Astrocyte (in vitro differentiated cells and primary cell): ENCODE measurements around the gene COL26A1. TPM values are rescaled to one million over a fixed set of nuclear protein-coding genes. Genes with fewer than 3 reads are reported as not detected.
A peak's percentile ranks its signal among the peaks of the same experiment; 100 is the strongest.

Source experiments
- DNase-seq: peaks from one replicate; pipeline ENCODE4 v3.0.0-alpha.2; 2010; ENCODE audit warnings: low read depth
- FAIRE-seq: peaks from 2 replicates; lab custom pipeline; 2011; peaks lifted over from hg19 to GRCh38; lab: Jason Lieb, UNC
- H2AFZ ChIP-seq: 2 replicates; pipeline ENCODE4 v1.6.0; 2012; ENCODE audit warnings: low read depth, low read length, inconsistent platforms
- H3K27ac ChIP-seq: 2 replicates; pipeline ENCODE4 v1.5.1; 2011; ENCODE audit warnings: low read depth, low read length, inconsistent platforms
- H3K27me3 ChIP-seq: 2 replicates; pipeline ENCODE4 v1.6.0; 2011; ENCODE audit warnings: low read length, inconsistent platforms; ENCODE audit not compliant: insufficient read depth
- H3K36me3 ChIP-seq: 2 replicates; pipeline ENCODE4 v1.5.1; 2011; ENCODE audit warnings: low read length, inconsistent platforms; ENCODE audit not compliant: insufficient read depth
- H3K4me1 ChIP-seq: 2 replicates; pipeline ENCODE4 v1.5.1; 2011; ENCODE audit warnings: low read length, inconsistent platforms; ENCODE audit not compliant: insufficient read depth
- H3K4me2 ChIP-seq: 2 replicates; pipeline ENCODE4 v1.6.0; 2012; ENCODE audit warnings: low read length, inconsistent platforms
- H3K4me3 ChIP-seq: 2 replicates; pipeline ENCODE4 v1.5.1; 2011; ENCODE audit warnings: low read depth, mild to moderate bottlenecking, low read length, inconsistent platforms; ENCODE audit not compliant: insufficient read depth
- H3K79me2 ChIP-seq: 2 replicates; pipeline ENCODE4 v1.6.0; 2012; ENCODE audit warnings: mild to moderate bottlenecking, low read length, inconsistent platforms; ENCODE audit not compliant: insufficient read depth
- H3K9ac ChIP-seq: 2 replicates; pipeline ENCODE4 v1.6.0; 2012; ENCODE audit warnings: mild to moderate bottlenecking, low read length, inconsistent platforms
- H3K9me3 ChIP-seq: 2 replicates; pipeline ENCODE4 v1.5.1; 2012; ENCODE audit warnings: low read depth, mild to moderate bottlenecking, low read length, inconsistent platforms; ENCODE audit not compliant: insufficient read depth
- H4K20me1 ChIP-seq: 2 replicates; pipeline ENCODE4 v1.6.0; 2012; ENCODE audit warnings: low read length, inconsistent platforms; ENCODE audit not compliant: insufficient read depth
- H3K27ac Mint-ChIP-seq: one replicate; pipeline ENCODE4 v1.8.0; 2021; ENCODE audit warnings: mild to moderate bottlenecking, mixed read lengths; ENCODE audit not compliant: unreplicated experiment
- H3K27me3 Mint-ChIP-seq: one replicate; pipeline ENCODE4 v1.8.0; 2021; ENCODE audit warnings: low read depth, mixed read lengths; ENCODE audit not compliant: unreplicated experiment
- H3K36me3 Mint-ChIP-seq: one replicate; pipeline ENCODE4 v1.8.0; 2021; ENCODE audit warnings: low read depth, mixed read lengths; ENCODE audit not compliant: unreplicated experiment
- H3K4me1 Mint-ChIP-seq: one replicate; pipeline ENCODE4 v1.8.0; 2021; ENCODE audit warnings: low read depth, mixed read lengths; ENCODE audit not compliant: unreplicated experiment
- H3K4me3 Mint-ChIP-seq: one replicate; pipeline ENCODE4 v1.8.0; 2021; ENCODE audit warnings: mild to moderate bottlenecking, moderate library complexity, mixed read lengths; ENCODE audit not compliant: unreplicated experiment
- H3K9me3 Mint-ChIP-seq: one replicate; pipeline ENCODE4 v1.8.0; 2021; ENCODE audit warnings: mild to moderate bottlenecking, mixed read lengths; ENCODE audit not compliant: unreplicated experiment
- EZH2 ChIP-seq: IDR thresholded peaks from 2 replicates; pipeline ENCODE4 v1.6.1; 2012; ENCODE audit warnings: mild to moderate bottlenecking, low read length, inconsistent platforms; ENCODE audit not compliant: insufficient read depth
- total RNA-seq: library from RNA; stranded (reverse); gene quantifications from 2 replicates; pipeline ENCODE4 v1.2.1, GENCODE V29; 2021
- TF ChIP-seq, protein P1 (sequence below): IDR thresholded peaks from 2 replicates; pipeline ENCODE4 v1.5.1; 2011; ENCODE audit warnings: low read depth, mild to moderate bottlenecking, inconsistent platforms, low read length, moderate library complexity; ENCODE audit not compliant: insufficient read depth

The COL26A1 gene
- total RNA-seq, 1 donor from 2014 or later: 7.1 TPM

DNA sequence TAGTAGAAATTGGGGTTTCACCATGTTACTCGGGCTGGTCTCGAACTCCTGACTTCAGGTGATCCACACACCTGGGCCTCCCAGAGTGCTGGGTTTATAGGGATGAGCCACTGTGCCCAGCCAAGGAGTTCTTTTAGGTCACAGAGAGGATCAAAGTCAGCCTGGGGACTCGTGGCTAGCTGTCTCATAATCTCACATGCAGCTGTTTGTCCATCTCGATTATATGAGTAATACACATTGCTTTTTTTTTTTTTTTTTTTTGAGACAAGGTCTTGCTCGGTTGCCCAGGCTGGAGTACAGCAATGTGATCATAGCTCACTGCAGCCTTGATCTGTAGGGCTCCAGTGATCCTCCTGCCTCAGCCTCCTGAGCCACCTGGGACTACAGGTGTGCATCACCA is 43.3 kb upstream of the COL26A1 start:
- no peak overlapping the region for H3K4me2 ChIP-seq
- no peak overlapping the region for H3K27ac Mint-ChIP-seq
- H3K36me3 Mint-ChIP-seq: peaks cover 14% of the 10 kb centered on the region

DNA sequence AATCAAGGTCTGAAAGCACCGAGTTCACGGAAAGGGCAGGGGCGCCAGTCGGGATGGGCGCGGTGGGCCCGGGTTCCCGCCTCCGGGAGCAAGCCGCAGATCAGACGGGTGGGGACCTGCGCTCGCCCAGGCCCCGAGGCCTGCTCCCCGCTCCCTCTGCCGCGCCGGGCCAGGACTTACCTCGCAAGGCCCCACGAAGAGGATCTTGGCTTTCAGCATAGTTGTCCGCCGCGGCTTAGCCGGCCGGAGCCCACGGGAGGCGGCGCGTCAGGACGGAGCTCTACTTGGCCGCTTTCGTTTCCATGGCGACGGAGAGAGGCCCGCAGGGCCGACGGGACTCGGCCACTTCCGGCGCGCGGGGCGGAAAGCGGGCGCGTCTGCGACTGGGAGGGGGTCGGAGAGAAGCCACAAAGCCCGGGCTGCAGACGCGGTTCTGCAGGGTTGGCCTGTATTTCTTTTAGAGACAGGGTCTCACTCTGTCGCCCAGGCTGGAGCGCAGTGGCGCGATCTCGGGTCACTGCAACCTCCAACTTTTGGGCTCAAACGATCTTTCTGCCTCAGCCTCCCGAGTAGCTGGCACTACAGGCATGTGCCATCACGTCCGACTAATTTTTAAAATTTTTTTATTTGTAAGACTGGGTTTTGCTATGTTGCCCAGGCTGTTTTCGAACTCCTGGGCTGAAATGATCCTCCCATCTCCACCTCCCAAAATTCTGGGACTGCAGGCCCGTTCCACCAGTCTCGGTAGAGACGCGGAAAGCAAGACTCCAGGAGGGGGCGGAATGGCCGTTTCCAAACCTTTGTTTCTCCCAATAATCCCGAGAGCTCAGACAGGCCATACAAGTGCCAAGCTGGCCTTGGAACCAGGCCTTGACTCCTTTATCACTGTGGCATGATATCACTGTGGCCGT is 40.9 kb upstream of the COL26A1 start, which contains the start of gene IFT22:
IFT22 (minus strand) TSS at position 322 of the 911 bp plus-strand sequence; CDS start at position 219, 103 bp downstream.
- Histone ChIP-seq H3K4me3 (peak within 1 kb of the TSS; percentile 84), H3K36me3 (no peaks in the 10 kb centered on the region), H3K79me2 (peaks cover 9% of the 10 kb centered on the region), H2AFZ (peak within 1 kb of the TSS; percentile 96), H3K9ac (peak within 1 kb of the TSS; percentile 86), H4K20me1 (no peaks in the 10 kb centered on the region), H3K4me1 (peaks cover 6% of the 10 kb centered on the region), H3K27ac (peak within 1 kb of the TSS; percentile 72), H3K27me3 (no peaks in the 10 kb centered on the region), H3K4me2 (peak within 1 kb of the TSS; percentile 91), H3K9me3 (no peaks in the 10 kb centered on the region)
- peak; percentile 78 for DNase-seq
- Mint-ChIP-seq H3K4me3 (peak within 1 kb of the TSS; percentile 94), H3K27me3 (peaks cover 6% of the 10 kb centered on the region), H3K27ac (peak within 1 kb of the TSS; percentile 93), H3K4me1 (peaks cover 6% of the 10 kb centered on the region), H3K36me3 (no peaks in the 10 kb centered on the region), H3K9me3 (peaks cover 1% of the 10 kb centered on the region)
- no peak for TF ChIP-seq EZH2
- TF ChIP-seq, protein P1, sequence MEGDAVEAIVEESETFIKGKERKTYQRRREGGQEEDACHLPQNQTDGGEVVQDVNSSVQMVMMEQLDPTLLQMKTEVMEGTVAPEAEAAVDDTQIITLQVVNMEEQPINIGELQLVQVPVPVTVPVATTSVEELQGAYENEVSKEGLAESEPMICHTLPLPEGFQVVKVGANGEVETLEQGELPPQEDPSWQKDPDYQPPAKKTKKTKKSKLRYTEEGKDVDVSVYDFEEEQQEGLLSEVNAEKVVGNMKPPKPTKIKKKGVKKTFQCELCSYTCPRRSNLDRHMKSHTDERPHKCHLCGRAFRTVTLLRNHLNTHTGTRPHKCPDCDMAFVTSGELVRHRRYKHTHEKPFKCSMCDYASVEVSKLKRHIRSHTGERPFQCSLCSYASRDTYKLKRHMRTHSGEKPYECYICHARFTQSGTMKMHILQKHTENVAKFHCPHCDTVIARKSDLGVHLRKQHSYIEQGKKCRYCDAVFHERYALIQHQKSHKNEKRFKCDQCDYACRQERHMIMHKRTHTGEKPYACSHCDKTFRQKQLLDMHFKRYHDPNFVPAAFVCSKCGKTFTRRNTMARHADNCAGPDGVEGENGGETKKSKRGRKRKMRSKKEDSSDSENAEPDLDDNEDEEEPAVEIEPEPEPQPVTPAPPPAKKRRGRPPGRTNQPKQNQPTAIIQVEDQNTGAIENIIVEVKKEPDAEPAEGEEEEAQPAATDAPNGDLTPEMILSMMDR: peak; percentile 21
- no peak for FAIRE-seq

More for the DNA sequence above, 43.3 kb upstream of the COL26A1 start:
- H3K27me3 Mint-ChIP-seq: peaks cover 4% of the 10 kb centered on the region
- peaks cover 1% of the 10 kb centered on the region for H3K9me3 Mint-ChIP-seq
- Histone ChIP-seq H3K9me3 (no peaks in the 10 kb centered on the region), H3K4me3 (no peak overlapping the region), H3K36me3 (peaks cover 10% of the 10 kb centered on the region), H3K9ac (no peak overlapping the region), H4K20me1 (no peaks in the 10 kb centered on the region), H2AFZ (no peak overlapping the region), H3K27me3 (no peaks in the 10 kb centered on the region), H3K27ac (no peak overlapping the region), H3K4me1 (peaks cover 6% of the 10 kb centered on the region), H3K79me2 (peaks cover 9% of the 10 kb centered on the region)
- DNase-seq: no peak
- peaks cover 6% of the 10 kb centered on the region for H3K4me1 Mint-ChIP-seq
- TF ChIP-seq, protein P1: no peak
- TF ChIP-seq EZH2: no peak
- H3K4me3 Mint-ChIP-seq: no peak overlapping the region
- no peak for FAIRE-seq
